Stimulated activated CD8-positive, alpha-beta memory T cell treated with anti-CD3 and anti-CD28 coated beads, Interleukin-7, amount 100 ng/mL, for 24 hours (primary cell): ENCODE measurements around the gene KIAA1328.
"Not testable (repeated sequence)": the region's sequence is repeated elsewhere in the genome, so short reads cannot be mapped to it uniquely, and the experiment has no call there.

Experiments used
- DNase-seq: peaks from one replicate; pipeline ENCODE4 v3.0.0-alpha.2; 2020; ENCODE audit warnings: low read depth

Gene KIAA1328

GRCh38 chr18:36887114-36887513, 58.2 kb downstream of the KIAA1328 start:
- no peak for DNase-seq

- no peak for DNase-seq
Measured at GRCh38 chr18:36887864-36888263, 58.9 kb downstream of the KIAA1328 start.

- no peak for DNase-seq
Measured at GRCh38 chr18:36888778-36889177, 59.9 kb downstream of the KIAA1328 start.

- no peak for DNase-seq
Measured at GRCh38 chr18:36889321-36889720, 60.4 kb downstream of the KIAA1328 start.

- DNase-seq, result no peak
Measured at GRCh38 chr18:36889742-36890141, 60.8 kb downstream of the KIAA1328 start.

GRCh38 chr18:36890598-36890997, 61.7 kb downstream of the KIAA1328 start:
- DNase-seq, result no peak

- DNase-seq, result no peak
Measured at GRCh38 chr18:36893227-36893626, 64.3 kb downstream of the KIAA1328 start.

GRCh38 chr18:36895606-36896005, 66.7 kb downstream of the KIAA1328 start:
- no peak for DNase-seq

- no peak for DNase-seq
Measured at GRCh38 chr18:36897253-36897652, 68.3 kb downstream of the KIAA1328 start.

GRCh38 chr18:36899289-36899688, 70.4 kb downstream of the KIAA1328 start:
- no peak for DNase-seq

GRCh38 chr18:36900466-36900865, 71.5 kb downstream of the KIAA1328 start:
- no peak for DNase-seq

GRCh38 chr18:36901277-36901701, 72.4 kb downstream of the KIAA1328 start:
- DNase-seq, result no peak

GRCh38 chr18:36903215-36903928, 74.4 kb downstream of the KIAA1328 start:
- no peak for DNase-seq

- DNase-seq, result no peak
Measured at GRCh38 chr18:36905571-36905970, 76.6 kb downstream of the KIAA1328 start.

GRCh38 chr18:36909282-36909681, 80.4 kb downstream of the KIAA1328 start:
- DNase-seq, result not testable (repeated sequence)

GRCh38 chr18:36912887-36913286, 84.0 kb downstream of the KIAA1328 start:
- DNase-seq, result no peak

- DNase-seq, result no peak
Measured at GRCh38 chr18:36917907-36918306, 89.0 kb downstream of the KIAA1328 start.

GRCh38 chr18:36929601-36930000, 100.7 kb downstream of the KIAA1328 start:
- no peak for DNase-seq

GRCh38 chr18:36931106-36931505, 102.2 kb downstream of the KIAA1328 start:
- DNase-seq, result no peak

GRCh38 chr18:36933552-36933951, 104.6 kb downstream of the KIAA1328 start:
- no peak for DNase-seq

- DNase-seq, result no peak
Measured at GRCh38 chr18:36934884-36935283, 106.0 kb downstream of the KIAA1328 start.

- DNase-seq, result no peak
Measured at GRCh38 chr18:36942264-36942663, 113.3 kb downstream of the KIAA1328 start.

GRCh38 chr18:36947820-36948348, 119.0 kb downstream of the KIAA1328 start:
- DNase-seq, result no peak

GRCh38 chr18:36950282-36950681, 121.4 kb downstream of the KIAA1328 start:
- DNase-seq, result no peak
